ENCODE measurements around the gene AGRN.

AGRN gene

DNA sequence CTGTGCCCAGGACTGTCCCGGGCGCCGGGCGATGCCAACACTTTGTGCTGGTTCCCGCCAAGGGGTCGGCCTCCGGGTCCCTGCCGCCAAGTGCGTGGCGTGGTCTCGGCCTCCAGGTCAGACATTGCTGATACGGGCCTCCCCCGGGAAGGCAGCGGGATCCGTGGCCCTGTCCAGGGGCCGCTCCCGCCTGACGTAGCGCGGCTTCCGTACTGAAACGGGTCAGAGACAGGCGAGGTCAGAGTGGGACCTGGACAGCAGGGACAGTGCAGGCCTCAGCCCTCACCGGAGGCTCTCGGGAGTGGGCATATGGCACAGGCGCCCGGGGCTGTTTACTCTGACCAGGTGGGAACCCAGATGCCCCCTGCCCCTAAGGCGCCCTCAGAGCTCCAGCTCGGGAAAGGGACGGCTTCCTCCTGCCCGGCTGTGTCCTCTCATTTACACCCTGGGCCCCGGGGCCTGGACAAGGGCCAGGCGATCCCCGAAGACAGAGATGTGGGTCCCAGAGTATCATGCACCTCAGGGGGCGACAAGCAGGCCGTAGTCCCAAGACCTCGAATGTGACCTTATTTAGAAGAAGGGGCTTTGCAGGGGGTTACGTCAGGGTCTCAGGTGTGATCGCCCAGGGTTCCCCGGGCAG lies 63.0 kb downstream of the AGRN start:
- no peak for DNase-seq

DNA sequence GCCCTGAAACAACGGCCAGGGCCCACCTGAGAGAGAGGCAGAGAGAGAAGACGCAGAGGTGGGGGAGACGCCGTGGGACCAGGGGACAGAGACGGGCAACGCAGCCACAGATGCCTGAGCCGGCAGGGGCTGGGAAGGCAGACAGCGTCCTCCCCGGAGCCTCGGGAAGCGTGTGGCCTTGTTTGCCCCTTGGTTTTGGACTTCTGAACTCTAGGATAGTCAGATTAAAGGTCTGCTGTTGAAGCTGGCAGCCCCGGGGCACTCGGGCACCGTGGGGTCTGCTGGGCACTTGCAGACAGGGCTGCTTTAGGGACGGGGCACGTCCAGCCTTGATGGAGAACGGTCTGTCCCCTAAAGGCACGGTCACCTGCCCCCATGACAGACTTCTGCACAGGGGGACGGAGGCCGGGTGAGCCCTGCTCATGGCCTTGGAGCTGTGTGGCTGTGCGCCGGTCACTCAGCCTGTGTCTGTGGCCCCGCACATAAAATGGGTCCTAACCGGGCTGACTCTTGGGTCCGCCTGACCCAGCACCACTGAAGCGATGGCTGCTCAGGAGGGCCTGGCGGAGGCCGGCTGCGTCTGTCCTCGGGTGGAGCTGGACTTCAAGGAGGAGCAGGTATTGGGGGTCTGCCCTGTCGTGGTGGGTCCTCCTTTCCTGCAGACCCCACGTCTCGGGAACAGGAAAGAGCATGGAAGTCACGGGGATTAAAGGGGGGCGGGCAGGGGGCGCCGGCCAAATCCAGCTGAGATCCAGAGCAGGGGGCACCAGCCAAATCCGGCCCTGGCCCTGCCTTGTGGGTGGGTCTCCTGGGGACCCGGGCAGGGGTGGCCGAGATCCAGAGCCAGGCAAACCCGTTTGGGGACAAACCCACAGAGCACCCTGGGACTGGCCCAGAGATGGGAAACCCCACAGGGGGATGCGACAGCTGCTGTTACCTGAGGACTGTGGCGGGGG lies 63.8 kb downstream of the AGRN start:
- DNase-seq = no peak

DNA sequence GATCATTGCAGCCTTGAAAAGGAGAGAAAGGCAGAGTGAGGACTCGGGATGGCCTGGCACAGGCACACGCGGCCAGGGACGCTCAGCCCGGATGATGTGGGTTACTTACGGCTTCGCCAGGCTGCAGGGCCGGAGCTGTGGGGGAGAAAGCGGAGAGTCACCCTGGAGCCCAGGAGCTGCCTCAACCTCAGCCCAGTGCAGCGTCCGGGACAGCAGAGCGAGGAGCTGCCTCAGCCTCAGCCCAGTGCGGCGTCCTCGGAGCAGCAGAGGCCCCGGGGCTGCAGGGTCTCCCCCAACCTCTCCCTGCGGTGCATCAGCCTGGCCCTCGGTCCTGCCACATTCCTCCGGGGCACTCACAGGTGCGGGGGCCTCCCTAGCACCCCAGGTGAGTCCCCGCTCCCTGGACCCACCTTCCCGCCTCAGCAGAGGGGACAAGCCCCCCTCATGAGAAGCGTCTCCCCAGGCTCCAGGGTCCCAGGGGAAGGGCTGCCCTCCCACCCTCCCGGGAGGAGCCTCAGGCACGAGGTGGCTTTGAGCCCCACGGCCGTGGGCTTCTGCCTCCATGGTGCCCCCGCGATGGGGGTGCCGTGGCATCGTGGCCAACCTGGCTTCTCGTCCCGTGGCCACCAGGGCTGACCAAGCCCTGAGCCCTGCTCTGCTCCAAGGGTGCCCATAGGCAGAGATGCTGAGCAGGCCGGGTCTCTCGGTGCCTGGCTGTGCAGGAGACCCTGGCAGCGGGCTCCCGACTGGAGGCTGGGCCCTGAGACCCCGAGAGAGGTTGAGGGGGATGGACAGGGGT lies 64.7 kb downstream of the AGRN start:
- DNase-seq = no peak

DNA sequence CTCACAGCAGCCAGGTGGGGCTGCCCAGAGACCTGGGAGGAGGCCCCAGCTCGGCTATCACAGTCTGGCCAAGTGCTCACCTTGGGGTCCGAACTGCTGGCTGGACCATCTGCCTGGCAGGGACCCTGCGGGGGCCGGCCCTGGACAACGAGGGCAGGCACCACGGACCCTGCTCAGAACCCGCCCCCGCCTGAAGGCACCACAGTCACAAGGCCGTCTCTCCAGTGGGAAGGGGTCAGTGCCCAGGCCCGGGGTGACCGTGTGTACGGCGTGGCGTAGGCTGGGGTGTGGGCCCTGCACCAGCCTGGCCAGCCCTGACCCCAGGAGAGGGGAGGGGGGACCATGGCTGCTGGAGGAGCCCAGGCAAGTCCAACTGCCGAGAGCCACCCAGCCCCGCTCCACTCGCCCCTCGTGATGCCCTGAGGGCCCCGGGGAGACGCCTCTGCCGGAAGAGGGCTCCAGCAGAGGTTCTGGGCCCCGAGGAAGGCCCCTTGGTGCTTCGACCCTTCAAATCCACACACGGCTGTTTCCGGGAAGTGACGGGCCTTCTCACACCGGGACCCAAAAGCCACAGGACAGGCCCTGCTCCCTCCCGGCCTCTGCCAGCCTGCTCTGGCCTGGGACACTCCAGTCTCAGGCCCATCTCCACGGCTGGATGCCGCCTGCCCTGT lies 65.4 kb downstream of the AGRN start:
- no peak for DNase-seq

DNA sequence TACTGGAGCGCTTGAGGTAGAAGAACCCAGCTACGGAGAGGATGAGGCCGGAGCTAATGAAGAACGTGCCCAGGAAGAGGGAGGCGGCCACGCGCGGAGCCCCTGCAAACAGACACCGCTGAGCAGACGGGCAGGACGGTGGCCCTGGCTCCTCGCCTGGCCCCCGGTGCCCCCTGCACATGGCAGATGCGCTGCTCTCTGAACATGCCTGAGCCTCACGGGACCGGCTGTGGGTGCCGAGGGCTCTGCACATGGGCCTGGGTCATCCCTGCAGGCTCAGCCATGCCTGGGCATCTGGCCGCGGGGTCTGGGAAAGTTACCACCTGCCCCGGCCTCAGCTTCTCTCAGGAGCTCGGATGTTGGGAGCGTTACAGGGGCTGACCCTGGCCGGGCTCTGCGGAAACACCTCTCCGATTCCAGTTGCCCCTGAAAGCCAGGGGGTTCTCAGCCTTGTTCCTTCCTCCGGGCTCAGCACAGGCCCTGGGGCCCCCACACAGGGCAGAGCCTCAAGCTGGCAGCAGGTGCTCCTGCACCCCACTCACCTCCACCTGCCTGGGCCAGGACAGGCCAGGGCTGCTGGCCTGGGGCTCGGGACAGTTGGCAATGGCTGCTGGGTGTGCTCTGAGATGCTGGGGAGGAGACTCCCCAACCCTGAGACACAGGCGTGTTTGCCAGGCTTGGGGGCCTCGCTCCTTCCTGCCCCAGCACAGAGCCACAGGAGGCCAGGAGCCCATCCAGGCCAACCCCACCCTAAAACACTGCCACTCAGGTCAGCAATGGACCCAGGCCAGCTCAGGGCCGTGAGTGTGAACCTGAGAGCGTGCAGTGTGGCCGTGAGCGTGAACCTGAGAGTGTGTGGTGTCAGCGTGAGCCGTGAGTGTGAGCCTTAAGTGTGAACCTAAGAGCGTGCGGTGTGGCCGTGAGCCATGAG lies 66.3 kb downstream of the AGRN start:
- DNase-seq = no peak

DNA sequence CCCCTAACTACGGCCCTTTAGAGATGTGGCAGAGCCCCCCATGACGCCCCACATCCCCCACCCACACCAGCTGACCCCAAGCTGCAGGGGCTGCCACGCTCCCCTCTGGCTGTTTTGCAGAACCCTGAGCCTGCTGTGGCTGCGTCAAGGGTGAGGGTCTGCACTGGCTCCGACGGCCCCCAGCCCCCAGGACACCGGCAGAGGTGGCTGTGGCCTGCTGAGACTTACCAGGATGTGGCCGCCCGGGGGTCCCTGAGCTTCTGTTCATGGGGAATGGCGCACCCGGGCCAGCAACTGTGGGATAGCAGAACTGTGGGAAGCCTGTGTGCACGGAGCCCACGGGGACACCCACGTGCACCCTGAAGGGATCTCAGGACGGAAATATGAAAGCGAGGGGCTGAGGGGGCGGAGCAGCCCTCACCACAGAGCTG lies 67.0 kb downstream of the AGRN start:
- DNase-seq = no peak

DNA sequence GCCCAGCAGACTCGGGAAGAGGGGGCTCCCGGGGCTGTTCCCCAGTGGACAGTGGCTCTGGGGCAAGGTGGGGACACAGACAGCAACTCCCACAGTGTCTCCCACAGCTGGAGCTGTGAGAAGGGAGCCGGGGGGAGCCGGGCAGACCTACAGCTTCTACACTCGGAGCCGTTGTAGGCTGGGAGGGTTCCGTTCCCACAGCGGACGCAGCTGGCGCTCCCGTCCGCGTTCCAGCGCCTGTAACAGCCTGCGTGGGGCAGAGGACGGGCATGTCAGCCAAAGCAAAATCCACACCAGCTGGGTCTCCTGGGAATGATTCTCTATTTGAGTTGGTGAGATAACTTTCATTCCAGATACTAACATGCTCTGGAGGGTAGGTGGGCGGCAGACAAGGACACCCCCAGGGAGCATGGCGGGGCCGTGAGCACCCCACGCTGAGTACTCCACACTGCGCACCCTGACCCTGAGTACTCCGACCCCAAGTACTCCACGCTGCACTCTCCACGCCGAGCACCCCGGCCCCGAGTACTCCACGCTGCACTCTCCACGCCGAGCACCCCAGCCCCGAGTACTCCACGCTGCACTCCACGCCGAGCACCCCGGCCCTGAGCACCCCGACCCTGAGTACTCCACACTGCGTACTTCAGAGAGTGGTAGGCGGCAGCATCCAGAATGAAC lies 67.6 kb downstream of the AGRN start:
- no peak for DNase-seq

DNA sequence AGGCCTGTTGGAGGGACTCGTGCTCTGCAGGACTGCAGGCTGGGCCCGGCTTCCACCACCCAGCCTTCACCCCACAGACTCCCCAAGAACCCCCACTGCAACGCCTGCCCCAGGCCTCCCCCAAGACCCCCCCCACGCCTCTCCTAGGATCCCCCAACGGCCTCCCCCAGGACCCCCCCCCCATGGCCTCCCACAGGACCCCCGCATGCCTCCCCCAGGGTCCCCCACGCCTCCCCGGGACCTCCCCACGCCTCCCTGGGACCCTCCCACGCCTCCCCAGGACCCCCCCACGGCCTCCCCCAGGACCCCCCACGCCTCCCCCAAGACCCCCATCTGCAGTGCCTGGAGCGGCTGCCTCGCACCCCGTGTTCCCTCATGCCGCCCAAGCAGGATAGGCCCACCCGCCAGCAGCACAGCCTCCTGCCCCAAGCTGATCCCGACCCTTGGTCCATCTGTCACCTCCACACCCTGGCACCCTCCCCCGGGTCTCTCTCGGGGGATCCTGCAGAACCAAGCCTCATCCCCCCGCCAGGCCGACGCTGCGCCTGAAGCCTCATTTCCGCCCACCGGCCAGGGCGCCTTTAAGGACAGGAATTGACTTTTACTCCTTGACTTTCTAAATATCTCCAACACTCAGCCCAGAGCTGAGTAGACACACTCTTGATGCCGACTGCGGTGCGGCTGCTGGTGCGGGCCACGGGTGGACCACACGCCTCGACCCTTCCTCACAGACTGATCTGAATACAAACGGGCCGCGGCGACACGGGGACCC lies 68.3 kb downstream of the AGRN start:
- DNase-seq = no peak

DNA sequence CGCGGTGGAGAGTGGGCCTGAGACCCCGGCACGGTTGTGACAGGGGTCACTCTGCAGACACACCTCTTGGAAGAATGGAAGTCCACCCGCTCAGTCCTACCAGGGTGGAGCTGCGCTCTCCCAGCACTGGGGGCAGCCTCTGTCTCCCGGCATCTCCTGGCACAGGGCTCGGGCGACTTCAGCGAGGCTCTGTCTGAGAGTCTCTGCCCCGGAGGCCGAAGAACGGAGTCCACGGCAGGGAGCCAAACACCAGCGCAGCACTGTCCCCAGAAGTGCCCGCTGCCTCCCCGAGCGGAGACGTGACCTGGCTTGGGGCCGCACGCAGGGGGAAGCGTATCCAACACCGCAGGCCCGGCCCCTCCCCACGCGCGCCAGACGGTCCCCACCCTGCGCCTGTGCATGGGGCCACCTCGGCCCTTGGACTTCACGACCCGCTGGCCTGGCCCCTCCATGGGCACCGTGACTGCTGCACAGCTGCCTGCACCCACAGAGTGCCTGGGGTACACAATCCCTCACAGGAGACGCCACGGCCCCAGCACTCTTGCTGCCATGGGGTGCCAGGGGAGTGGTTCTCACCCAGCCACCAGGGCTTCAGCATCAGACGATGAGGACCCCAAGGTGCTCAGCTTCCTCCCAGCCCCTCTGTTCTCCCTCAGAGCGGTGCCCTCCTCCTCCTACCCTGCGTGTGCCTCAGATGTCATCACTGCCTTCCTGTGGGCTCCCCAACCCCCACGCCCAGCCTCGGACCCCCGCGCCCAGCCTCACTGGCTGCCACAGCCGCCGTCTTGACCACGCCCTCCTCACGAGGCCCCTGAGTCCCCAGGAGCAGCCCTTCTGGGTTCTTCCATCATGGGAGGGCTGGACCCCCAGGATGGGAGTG lies 69.1 kb downstream of the AGRN start:
- DNase-seq = no peak

DNA sequence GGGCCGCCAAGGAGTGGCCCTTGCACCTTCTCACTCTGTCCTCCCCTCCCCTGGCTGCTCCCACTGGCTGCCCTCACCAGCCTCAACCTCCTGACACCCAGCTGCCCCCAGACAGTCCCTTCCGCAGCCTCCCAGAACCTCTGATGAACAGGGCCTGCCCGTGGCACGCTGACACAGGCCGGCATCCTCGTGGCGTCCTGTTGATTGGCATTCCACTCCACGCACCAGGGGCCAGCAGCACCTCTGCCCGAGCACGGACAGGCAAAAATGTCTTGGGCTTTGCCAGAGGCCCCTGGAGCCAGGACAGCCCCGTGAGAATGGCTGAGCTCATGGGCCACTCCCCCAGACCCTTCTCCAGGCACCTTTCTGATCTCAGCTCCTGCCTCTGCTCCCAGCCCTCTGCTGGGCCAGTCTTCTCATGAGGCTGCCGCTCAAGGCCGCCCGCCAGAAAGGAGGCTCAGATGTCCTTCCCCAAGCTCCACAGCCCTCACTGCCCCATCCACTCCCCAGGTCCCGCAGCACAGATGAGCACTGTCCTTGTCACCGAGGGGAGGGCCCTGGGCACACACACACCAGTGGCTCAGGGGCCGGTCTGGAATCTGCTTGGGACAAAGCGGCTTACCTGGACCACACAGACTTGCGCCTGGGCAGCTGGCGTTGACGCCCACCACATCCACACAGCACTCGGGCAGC lies 70.0 kb downstream of the AGRN start:
- no peak for DNase-seq

DNA sequence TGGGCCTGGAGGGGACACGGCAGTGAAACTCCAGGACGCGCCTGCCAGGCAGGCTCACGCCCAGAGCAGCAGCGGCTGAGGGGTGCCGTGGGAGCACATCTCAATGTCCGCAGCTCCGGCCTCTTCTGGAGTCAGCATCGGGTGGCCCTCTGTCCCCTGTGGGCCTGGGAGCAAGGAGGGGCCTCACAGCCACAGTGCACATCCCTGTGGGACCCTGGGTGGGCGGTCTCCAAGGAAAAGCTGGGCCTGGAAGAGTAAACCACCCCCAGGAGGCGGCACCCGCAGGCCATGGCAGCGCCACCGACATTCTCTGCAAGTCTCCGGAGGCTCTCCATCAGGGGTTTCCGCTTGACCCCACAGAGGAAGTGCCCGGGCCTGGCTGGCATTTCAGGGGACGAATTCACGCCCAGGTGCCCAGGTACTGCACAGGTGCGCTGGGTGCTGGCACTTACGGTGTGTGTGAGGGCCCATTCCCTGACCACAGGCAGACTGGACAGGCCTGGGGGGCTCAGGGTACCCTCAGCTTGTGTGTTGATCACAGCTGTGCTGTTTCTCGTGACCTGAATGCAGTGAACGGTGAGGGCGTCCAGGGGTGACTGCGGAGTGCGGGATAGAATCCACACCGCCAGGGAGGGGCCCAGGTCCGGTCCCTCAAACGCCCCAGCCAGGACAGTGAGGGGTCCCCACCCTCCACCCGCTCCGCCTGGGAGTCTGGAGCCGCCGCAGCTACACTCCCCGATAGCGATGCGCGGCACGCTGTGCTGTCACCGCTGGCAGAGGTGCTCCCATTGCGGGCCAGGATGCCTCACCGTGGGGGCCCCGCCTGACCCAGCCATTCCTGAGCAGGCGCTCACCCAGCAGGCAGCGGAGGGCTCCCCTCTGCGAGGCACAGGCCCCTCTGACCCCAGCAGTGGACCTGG lies 70.8 kb downstream of the AGRN start:
- DNase-seq = no peak

DNA sequence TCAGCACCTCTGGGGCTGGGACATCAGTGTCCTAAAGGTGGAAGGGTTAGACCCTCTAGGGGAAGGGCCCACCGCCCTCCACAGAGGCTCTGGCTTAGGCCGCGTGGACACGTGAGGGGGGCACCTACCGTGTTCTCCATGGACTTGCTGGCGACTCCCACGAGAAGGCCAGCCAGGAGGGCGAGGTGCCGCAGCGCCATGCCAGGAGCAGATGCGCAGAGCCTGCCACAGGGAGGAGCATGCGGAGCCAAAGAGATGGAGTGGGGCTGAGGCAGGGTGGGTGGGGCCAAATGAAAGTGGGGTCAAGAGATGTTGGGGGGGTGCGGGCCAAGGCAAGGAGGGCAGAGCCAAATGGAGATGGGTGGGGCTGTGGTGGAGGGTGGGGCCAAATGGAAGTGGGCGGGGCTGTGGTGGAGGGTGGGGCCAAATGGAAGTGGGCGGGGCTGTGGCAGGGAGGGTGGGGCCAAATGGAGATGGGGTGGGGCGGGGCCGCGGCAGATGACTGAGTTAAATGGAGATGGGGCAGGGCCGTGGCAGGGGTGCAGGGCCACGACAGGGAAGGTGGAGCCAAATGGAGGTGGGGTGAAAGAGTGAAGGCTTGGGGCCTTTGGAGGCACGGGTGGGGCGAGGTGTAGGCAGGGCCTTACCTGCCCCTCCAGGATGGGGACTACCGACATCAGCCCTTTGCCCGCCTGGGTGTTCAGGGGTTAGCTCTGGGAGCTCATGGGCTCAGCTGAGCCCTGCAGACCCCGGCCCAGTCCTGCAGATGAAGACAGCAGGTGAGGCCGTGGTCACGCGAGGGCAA lies 71.6 kb downstream of the AGRN start:
- DNase-seq = no peak

DNA sequence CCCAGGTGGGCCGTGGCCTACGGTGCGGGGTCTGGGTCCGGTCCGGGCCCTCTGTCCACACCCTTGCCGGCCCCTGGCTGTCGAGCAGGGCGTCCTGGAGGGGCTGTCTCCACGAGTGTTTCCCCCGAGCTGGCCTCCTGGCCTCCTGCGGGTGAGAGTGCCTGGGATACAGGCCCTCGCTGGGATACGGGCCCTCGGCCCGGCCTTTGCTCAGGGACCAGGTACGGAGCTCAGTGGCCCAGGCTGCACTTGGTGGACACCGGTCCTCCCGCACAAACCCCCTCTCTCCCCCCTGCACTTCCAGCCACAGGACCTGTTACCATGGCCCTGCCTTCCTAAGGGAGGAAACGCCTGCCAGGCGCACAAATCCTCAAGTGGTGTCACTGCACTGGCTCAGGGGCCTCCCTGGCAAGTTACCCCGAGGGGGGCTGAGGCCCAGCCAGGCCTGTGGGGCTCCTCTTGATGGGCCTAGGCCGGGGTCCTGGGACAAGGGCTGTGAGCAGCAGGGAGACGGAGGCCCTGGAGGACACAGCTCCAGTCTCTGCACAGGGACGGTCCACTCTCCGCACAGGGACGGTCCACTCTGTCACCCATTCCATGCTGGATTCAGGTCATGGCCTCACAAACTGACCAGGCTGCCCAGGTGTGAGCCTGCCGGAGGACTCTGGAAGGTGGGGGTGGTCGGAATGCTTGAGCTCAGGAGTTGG lies 72.4 kb downstream of the AGRN start:
- no peak for DNase-seq

DNA sequence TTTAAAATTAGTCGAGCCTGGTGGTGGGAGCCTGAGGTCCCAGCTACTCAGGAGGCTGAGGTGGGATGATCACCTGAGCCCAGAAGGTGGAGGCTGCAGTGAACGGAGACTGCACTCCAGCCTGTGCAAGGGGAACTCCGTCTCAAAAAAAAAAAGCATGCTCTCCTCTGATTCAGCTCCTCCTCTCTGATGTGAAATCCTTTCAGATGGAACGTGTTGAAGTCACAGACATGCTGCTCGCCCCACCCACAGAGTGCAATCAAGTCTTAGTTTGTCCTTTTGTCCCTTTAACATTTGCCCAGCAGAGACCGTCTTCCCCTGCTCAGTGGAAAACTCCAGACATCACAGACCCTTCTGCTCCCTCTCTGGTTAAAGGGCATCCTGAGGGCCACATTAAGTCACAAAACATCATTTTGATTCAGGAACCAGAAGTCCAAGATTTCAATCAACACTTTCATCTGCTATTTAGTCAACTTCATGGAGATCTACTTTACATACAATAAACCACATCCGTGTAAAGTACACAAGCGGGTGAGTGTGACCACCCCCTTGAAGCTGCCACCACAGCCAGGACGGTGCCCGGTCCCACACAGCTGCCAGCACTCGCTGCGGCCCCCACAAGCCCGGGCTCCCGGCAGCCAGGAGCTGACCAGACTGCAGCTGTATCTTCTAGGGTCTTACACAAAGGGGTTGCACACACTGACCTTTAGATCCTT lies 73.1 kb downstream of the AGRN start:
- DNase-seq = no peak

DNA sequence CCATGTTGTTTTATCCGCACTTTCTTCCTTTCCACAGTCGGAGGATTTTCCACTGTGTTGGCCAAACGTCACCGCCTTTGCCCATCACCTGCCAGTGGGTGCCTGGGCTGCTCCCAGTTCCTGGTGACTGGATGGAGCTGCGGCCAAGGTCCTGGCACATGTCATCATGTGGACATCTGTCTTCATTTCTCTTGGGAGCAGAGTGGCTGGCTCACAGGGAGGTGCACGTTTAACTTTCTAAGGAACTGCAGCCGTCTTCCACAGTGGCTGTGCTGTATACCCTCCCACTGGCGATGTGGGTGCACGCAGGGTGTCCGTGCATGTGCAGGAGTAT lies 73.7 kb downstream of the AGRN start:
- no peak for DNase-seq
